ENCODE data around the gene CHKA. TPM values are rescaled to one million over a fixed set of nuclear protein-coding genes. Genes with fewer than 3 reads are reported as not detected.
A peak's percentile ranks its signal among the peaks of the same experiment; 100 is the strongest.

The CHKA gene
- total RNA-seq, 2 donors from 2014 or later = 72.1 to 92.6 TPM

- DNase-seq (peak in 1 of 4 donors; percentile 54), ATAC-seq (no peak)
- Histone ChIP-seq H3K36me3 (replicated peaks in 1 of 2; ENCODE audit: insufficient read depth in 1 of 2, low read depth in 2 of 2) (no peaks in the 10 kb centered on the region), H3K9me3 (no peaks in the 10 kb centered on the region), H3K4me1 (peaks cover 6% of the 10 kb centered on the region), H3K4me3 (no peak overlapping the region), H3K27ac (no peak overlapping the region), H3K27me3 (no peaks in the 10 kb centered on the region)
- TF ChIP-seq POLR2A (IDR thresholded peaks at IDR 0.05) = no peak
- TF ChIP-seq, protein P1, sequence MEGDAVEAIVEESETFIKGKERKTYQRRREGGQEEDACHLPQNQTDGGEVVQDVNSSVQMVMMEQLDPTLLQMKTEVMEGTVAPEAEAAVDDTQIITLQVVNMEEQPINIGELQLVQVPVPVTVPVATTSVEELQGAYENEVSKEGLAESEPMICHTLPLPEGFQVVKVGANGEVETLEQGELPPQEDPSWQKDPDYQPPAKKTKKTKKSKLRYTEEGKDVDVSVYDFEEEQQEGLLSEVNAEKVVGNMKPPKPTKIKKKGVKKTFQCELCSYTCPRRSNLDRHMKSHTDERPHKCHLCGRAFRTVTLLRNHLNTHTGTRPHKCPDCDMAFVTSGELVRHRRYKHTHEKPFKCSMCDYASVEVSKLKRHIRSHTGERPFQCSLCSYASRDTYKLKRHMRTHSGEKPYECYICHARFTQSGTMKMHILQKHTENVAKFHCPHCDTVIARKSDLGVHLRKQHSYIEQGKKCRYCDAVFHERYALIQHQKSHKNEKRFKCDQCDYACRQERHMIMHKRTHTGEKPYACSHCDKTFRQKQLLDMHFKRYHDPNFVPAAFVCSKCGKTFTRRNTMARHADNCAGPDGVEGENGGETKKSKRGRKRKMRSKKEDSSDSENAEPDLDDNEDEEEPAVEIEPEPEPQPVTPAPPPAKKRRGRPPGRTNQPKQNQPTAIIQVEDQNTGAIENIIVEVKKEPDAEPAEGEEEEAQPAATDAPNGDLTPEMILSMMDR (IDR thresholded peaks at IDR 0.05) = peak in 2 of 7 experiments; percentile 6 to 14
- 57 to 69% methylated on average over 5 of the region's 5 CpGs for WGBS, 2 donors
- intact Hi-C loops (cut with DNase I) = no loop called here
These were observed 96.1 kb downstream of the CHKA start for GRCh38 chr11:68025047-68025446.

- WGBS, 2 donors = 80 to 85% methylated on average over 5 of the region's 5 CpGs
These were observed 96.7 kb downstream of the CHKA start for GRCh38 chr11:68024508-68024907.

GRCh38 chr11:68022531-68022930, 98.7 kb downstream of the CHKA start:
- ATAC-seq = no peak
- H3K4me3 ChIP-seq = no peak overlapping the region
- no peak for DNase-seq
- no peaks in the 10 kb centered on the region for H3K36me3 ChIP-seq (replicated peaks in 1 of 2; ENCODE audit: insufficient read depth in 1 of 2, low read depth in 2 of 2)
- peaks cover 6% of the 10 kb centered on the region for H3K4me1 ChIP-seq
- TF ChIP-seq, protein P1 (IDR thresholded peaks at IDR 0.05) = no peak
- TF ChIP-seq POLR2A (IDR thresholded peaks at IDR 0.05) = no peak
- no peaks in the 10 kb centered on the region for H3K9me3 ChIP-seq
- 88 to 97% methylated on average over 10 to 13 of the region's 13 CpGs for WGBS, 2 donors
- H3K27ac ChIP-seq = no peak overlapping the region
- intact Hi-C loops (cut with DNase I) = no loop called here
- H3K27me3 ChIP-seq = no peaks in the 10 kb centered on the region

More at GRCh38 chr11:68024508-68024907, 96.7 kb downstream of the CHKA start:
- ATAC-seq (no peak), DNase-seq (no peak)
- Histone ChIP-seq H3K27ac (no peak overlapping the region), H3K27me3 (no peaks in the 10 kb centered on the region), H3K4me1 (peaks cover 2% of the 10 kb centered on the region), H3K9me3 (no peaks in the 10 kb centered on the region), H3K36me3 (replicated peaks in 1 of 2; ENCODE audit: insufficient read depth in 1 of 2, low read depth in 2 of 2) (no peaks in the 10 kb centered on the region), H3K4me3 (no peak overlapping the region)
- intact Hi-C loops (cut with DNase I) = no loop called here
- no peak for TF ChIP-seq POLR2A (IDR thresholded peaks at IDR 0.05)
- TF ChIP-seq, protein P1 (IDR thresholded peaks at IDR 0.05) = no peak

DNA sequence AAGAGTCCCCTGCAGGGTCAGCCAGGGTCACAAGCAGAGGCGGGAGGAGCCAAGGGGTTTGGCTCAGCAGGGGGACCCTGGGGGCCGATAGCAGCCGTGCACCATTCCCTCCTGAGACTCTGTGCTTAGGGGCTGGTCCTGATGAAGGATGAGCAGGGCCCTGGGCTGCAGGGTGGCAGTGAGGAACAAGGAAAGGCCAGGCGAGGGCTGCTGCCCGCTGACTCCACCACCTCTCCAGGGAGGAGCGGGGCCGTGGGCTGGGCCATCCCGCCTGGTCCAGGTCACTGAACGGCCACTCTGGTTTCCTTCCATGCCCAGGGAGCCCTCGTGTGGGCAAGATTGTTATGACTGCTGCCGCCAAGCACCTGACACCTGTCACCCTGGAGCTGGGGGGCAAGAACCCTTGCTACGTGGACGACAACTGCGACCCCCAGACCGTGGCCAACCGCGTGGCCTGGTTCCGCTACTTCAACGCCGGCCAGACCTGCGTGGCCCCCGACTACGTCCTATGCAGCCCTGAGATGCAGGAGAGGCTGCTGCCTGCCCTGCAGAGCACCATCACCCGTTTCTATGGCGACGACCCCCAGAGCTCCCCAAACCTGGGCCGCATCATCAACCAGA, 99.9 kb downstream of the CHKA start:
- intact Hi-C loops (cut with DNase I) = no loop called here

More for the DNA sequence above, 99.9 kb downstream of the CHKA start:
- WGBS, 2 donors = 57 to 60% methylated on average over 19 to 27 of the region's 27 CpGs
- Histone ChIP-seq H3K27ac (no peak overlapping the region), H3K4me3 (no peak overlapping the region), H3K9me3 (no peaks in the 10 kb centered on the region), H3K27me3 (no peaks in the 10 kb centered on the region), H3K4me1 (peaks cover 16% of the 10 kb centered on the region), H3K36me3 (replicated peaks in 1 of 2; ENCODE audit: insufficient read depth in 1 of 2, low read depth in 2 of 2) (no peaks in the 10 kb centered on the region)
- DNase-seq (peak; percentile 57 to 72 (median 67)), ATAC-seq (peak; percentile 67)
- TF ChIP-seq, protein P1 (IDR thresholded peaks at IDR 0.05) = peak in 6 of 7 experiments; percentile 14 to 57 (median 50)
- TF ChIP-seq POLR2A (IDR thresholded peaks at IDR 0.05) = no peak

Measured in body of pancreas (tissue), 4 donors.